Esophagus squamous epithelium (tissue), 4 donors: ENCODE results near the gene ZNF746.

Experiments used
- CTCF ChIP-seq, 6 experiments: fragments of 450-650 bp in 4 of 6; fragments of 200-600 bp in 2 of 6; sonication (generic) in 2 of 6; IDR thresholded peaks; one replicate each; pipeline ENCODE4 v1.5.1; 2016 to 2019; ENCODE audit warnings: antibody characterized with exemption in 6 of 6, mild to moderate bottlenecking in 4 of 6, moderate library complexity in 4 of 6
- POLR2A ChIP-seq, 4 donors: fragments of 450-650 bp; IDR thresholded peaks; one replicate each; pipeline ENCODE4 v1.6.1; 2017; ENCODE audit warnings: antibody characterized with exemption in 4 of 4, mild to moderate bottlenecking in 4 of 4, moderate library complexity in 3 of 4

DNA sequence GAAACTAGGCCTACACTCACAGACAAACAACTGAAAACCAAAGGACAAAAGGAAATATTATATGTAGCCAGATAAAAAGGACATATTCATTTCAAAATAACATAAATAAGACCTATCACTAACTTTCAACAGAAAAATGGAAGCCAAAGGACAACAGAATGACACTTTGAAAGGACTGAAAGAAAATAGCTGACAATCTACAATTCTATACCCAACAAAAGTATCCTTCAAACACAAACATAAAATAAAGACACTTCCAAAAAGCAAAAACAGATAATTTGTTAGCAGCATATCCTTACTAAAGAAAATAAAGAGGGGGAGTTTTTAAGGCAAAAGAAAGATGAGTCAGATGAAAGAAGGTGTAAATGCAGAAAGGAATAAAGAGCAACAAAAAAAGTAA, 7.9 kb upstream of the ZNF746 start:
- no peak for TF ChIP-seq CTCF (IDR thresholded peaks at IDR 0.05)
- no peak for TF ChIP-seq POLR2A (IDR thresholded peaks at IDR 0.05)
